ENCODE measurements around the gene KLHL6.

The KLHL6 gene

GRCh38 chr3:183504597-183504996, 50.9 kb downstream of the KLHL6 start:
- H3K4me1 ChIP-seq (ENCODE audit: control insufficient read depth, insufficient read depth, low read length, unreplicated experiment) = no peaks in the 10 kb centered on the region
- H3K4me3 ChIP-seq (ENCODE audit: low read depth, low read length) = no peak overlapping the region
- no peaks in the 10 kb centered on the region for H3K36me3 ChIP-seq (ENCODE audit: insufficient read depth, low read length)
- no peak overlapping the region for H2AFZ ChIP-seq (ENCODE audit: low read length, unreplicated experiment)
- no peak overlapping the region for H3K27ac ChIP-seq (ENCODE audit: low read depth, low read length)
- H3K79me2 ChIP-seq (ENCODE audit: control insufficient read depth, insufficient read depth, low read length, unreplicated experiment) = no peaks in the 10 kb centered on the region
- H3K27me3 ChIP-seq (ENCODE audit: insufficient read depth, low read length) = peaks cover 28% of the 10 kb centered on the region; the same call in 1 of the 2 replicates

DNA sequence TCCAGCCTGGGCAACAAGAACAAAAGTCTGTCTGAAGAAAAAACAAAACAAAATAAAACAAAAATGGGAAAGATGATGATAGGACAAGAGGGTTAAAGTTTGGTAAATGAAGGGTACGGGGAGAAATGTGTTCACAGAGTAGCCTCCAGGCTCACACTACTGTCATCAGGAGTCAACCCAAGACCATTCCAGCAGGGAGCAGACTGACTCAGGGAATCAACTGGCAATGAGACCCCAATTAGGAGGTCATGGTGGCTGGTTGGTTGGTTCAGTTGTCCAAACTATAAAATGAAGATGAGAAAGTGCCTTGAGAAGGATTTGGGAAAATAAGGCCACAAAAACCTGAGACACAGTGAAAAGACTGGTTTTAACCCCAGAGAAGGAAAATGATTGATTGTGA, 51.8 kb downstream of the KLHL6 start:
- H3K36me3 ChIP-seq (ENCODE audit: insufficient read depth, low read length) = no peaks in the 10 kb centered on the region
- no peaks in the 10 kb centered on the region for H3K79me2 ChIP-seq (ENCODE audit: control insufficient read depth, insufficient read depth, low read length, unreplicated experiment)
- no peak overlapping the region for H3K27ac ChIP-seq (ENCODE audit: low read depth, low read length)
- H3K27me3 ChIP-seq (ENCODE audit: insufficient read depth, low read length) = peaks cover 28% of the 10 kb centered on the region; the same call in 1 of the 2 replicates
- no peak overlapping the region for H3K4me3 ChIP-seq (ENCODE audit: low read depth, low read length)
- no peaks in the 10 kb centered on the region for H3K4me1 ChIP-seq (ENCODE audit: control insufficient read depth, insufficient read depth, low read length, unreplicated experiment)
- H2AFZ ChIP-seq (ENCODE audit: low read length, unreplicated experiment) = no peak overlapping the region

GRCh38 chr3:183502237-183503181, 53.0 kb downstream of the KLHL6 start:
- no peak overlapping the region for H3K27ac ChIP-seq (ENCODE audit: low read depth, low read length)
- H3K36me3 ChIP-seq (ENCODE audit: insufficient read depth, low read length) = no peaks in the 10 kb centered on the region
- H3K4me1 ChIP-seq (ENCODE audit: control insufficient read depth, insufficient read depth, low read length, unreplicated experiment) = no peaks in the 10 kb centered on the region
- H3K27me3 ChIP-seq (ENCODE audit: insufficient read depth, low read length) = peaks cover 28% of the 10 kb centered on the region; the same call in 1 of the 2 replicates
- no peaks in the 10 kb centered on the region for H3K79me2 ChIP-seq (ENCODE audit: control insufficient read depth, insufficient read depth, low read length, unreplicated experiment)
- no peak overlapping the region for H3K4me3 ChIP-seq (ENCODE audit: low read depth, low read length)
- H2AFZ ChIP-seq (ENCODE audit: low read length, unreplicated experiment) = no peak overlapping the region

GRCh38 chr3:183500981-183501704, 54.4 kb downstream of the KLHL6 start:
- no peak overlapping the region for H2AFZ ChIP-seq (ENCODE audit: low read length, unreplicated experiment)
- H3K4me1 ChIP-seq (ENCODE audit: control insufficient read depth, insufficient read depth, low read length, unreplicated experiment) = no peaks in the 10 kb centered on the region
- no peak overlapping the region for H3K4me3 ChIP-seq (ENCODE audit: low read depth, low read length)
- no peaks in the 10 kb centered on the region for H3K36me3 ChIP-seq (ENCODE audit: insufficient read depth, low read length)
- no peaks in the 10 kb centered on the region for H3K79me2 ChIP-seq (ENCODE audit: control insufficient read depth, insufficient read depth, low read length, unreplicated experiment)
- peaks cover 28% of the 10 kb centered on the region; the same call in 1 of the 2 replicates for H3K27me3 ChIP-seq (ENCODE audit: insufficient read depth, low read length)
- no peak overlapping the region for H3K27ac ChIP-seq (ENCODE audit: low read depth, low read length)

DNA sequence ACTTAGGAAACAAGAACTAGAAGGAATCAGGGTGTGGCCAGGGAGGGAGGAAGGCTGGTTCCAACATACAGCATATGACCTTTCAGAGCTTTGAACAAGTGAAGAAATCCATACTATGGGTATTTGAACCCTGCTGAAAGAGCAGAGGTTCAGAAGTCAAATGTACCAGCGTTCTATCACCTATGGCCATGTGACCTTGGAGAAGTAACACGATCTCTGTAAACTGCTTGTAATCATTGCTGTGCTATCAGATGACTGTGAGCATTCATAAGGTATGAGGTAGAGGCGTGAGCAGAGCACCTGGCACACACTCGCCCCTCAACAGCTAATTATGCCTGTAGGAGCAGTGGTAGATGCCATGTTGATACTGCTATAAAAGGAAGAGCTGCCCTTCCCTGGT, 55.2 kb downstream of the KLHL6 start:
- H2AFZ ChIP-seq (ENCODE audit: low read length, unreplicated experiment) = no peak overlapping the region
- H3K27me3 ChIP-seq (ENCODE audit: insufficient read depth, low read length) = peaks cover 28% of the 10 kb centered on the region
- no peaks in the 10 kb centered on the region for H3K36me3 ChIP-seq (ENCODE audit: insufficient read depth, low read length)
- no peaks in the 10 kb centered on the region for H3K4me1 ChIP-seq (ENCODE audit: control insufficient read depth, insufficient read depth, low read length, unreplicated experiment)
- H3K4me3 ChIP-seq (ENCODE audit: low read depth, low read length) = no peak overlapping the region
- no peak overlapping the region for H3K27ac ChIP-seq (ENCODE audit: low read depth, low read length)
- no peaks in the 10 kb centered on the region for H3K79me2 ChIP-seq (ENCODE audit: control insufficient read depth, insufficient read depth, low read length, unreplicated experiment)

DNA sequence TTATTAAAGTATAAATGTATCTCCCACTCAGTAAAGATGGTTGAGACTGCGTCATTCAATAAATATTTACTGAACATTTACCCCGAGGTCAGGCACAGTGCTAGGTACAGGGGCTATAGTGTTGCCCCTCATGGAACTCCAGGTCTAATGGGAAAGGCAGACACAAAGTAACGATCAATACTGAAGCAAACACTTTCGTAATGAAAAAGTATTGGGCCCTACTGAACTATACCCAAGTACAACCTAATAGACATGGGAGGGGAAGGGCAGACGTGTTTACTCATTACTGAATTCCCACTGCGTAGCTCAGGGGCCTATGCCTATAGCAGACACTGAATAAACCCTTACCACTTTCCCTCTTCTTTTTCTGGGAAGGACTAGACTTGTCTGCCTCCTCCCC, 56.9 kb downstream of the KLHL6 start:
- Histone ChIP-seq H3K79me2 (ENCODE audit: control insufficient read depth, insufficient read depth, low read length, unreplicated experiment) (no peaks in the 10 kb centered on the region), H2AFZ (ENCODE audit: low read length, unreplicated experiment) (no peak overlapping the region), H3K36me3 (ENCODE audit: insufficient read depth, low read length) (no peaks in the 10 kb centered on the region), H3K4me1 (ENCODE audit: control insufficient read depth, insufficient read depth, low read length, unreplicated experiment) (no peaks in the 10 kb centered on the region), H3K4me3 (ENCODE audit: low read depth, low read length) (no peak overlapping the region), H3K27me3 (ENCODE audit: insufficient read depth, low read length) (peaks cover 20% of the 10 kb centered on the region), H3K27ac (ENCODE audit: low read depth, low read length) (no peak overlapping the region)

GRCh38 chr3:183497313-183497712, 58.2 kb downstream of the KLHL6 start:
- H3K36me3 ChIP-seq (ENCODE audit: insufficient read depth, low read length) = no peaks in the 10 kb centered on the region
- H3K27ac ChIP-seq (ENCODE audit: low read depth, low read length) = no peak overlapping the region
- peaks cover 15% of the 10 kb centered on the region for H3K27me3 ChIP-seq (ENCODE audit: insufficient read depth, low read length)
- no peak overlapping the region for H2AFZ ChIP-seq (ENCODE audit: low read length, unreplicated experiment)
- H3K79me2 ChIP-seq (ENCODE audit: control insufficient read depth, insufficient read depth, low read length, unreplicated experiment) = no peaks in the 10 kb centered on the region
- H3K4me3 ChIP-seq (ENCODE audit: low read depth, low read length) = no peak overlapping the region
- H3K4me1 ChIP-seq (ENCODE audit: control insufficient read depth, insufficient read depth, low read length, unreplicated experiment) = no peaks in the 10 kb centered on the region

GRCh38 chr3:183496311-183496710, 59.2 kb downstream of the KLHL6 start:
- Histone ChIP-seq H3K27ac (ENCODE audit: low read depth, low read length) (no peak overlapping the region), H3K4me1 (ENCODE audit: control insufficient read depth, insufficient read depth, low read length, unreplicated experiment) (no peaks in the 10 kb centered on the region), H3K4me3 (ENCODE audit: low read depth, low read length) (no peak overlapping the region), H2AFZ (ENCODE audit: low read length, unreplicated experiment) (no peak overlapping the region), H3K27me3 (ENCODE audit: insufficient read depth, low read length) (peaks cover 10% of the 10 kb centered on the region), H3K79me2 (ENCODE audit: control insufficient read depth, insufficient read depth, low read length, unreplicated experiment) (no peaks in the 10 kb centered on the region), H3K36me3 (ENCODE audit: insufficient read depth, low read length) (no peaks in the 10 kb centered on the region)

DNA sequence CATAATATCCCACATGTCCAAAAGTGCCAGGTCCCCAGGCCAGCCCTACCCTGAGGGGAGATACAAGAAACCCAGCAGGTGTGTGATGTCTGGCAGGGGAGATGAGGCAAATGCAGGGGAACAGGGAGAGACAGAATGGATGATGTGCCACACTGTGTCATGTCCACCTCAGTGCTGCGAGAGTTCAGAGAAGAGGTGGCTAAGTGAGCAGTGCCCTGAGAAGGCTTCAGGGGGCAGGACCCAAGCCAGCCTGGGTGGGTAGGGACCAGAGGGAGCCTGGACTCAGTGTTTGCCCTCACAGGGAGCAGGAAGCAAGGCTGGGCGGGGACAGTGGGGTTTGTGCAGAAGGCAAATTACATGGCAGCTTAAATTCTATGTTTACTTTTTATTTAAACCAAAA, 61.2 kb downstream of the KLHL6 start:
- peaks cover 8% of the 10 kb centered on the region for H3K4me1 ChIP-seq (ENCODE audit: control insufficient read depth, insufficient read depth, low read length, unreplicated experiment)
- no peaks in the 10 kb centered on the region for H3K36me3 ChIP-seq (ENCODE audit: insufficient read depth, low read length)
- no peaks in the 10 kb centered on the region for H3K79me2 ChIP-seq (ENCODE audit: control insufficient read depth, insufficient read depth, low read length, unreplicated experiment)
- no peak overlapping the region for H3K4me3 ChIP-seq (ENCODE audit: low read depth, low read length)
- H3K27me3 ChIP-seq (ENCODE audit: insufficient read depth, low read length) = no peaks in the 10 kb centered on the region; the same call in none of the 2 replicates
- H3K27ac ChIP-seq (ENCODE audit: low read depth, low read length) = no peak overlapping the region
- no peak overlapping the region for H2AFZ ChIP-seq (ENCODE audit: low read length, unreplicated experiment)

DNA sequence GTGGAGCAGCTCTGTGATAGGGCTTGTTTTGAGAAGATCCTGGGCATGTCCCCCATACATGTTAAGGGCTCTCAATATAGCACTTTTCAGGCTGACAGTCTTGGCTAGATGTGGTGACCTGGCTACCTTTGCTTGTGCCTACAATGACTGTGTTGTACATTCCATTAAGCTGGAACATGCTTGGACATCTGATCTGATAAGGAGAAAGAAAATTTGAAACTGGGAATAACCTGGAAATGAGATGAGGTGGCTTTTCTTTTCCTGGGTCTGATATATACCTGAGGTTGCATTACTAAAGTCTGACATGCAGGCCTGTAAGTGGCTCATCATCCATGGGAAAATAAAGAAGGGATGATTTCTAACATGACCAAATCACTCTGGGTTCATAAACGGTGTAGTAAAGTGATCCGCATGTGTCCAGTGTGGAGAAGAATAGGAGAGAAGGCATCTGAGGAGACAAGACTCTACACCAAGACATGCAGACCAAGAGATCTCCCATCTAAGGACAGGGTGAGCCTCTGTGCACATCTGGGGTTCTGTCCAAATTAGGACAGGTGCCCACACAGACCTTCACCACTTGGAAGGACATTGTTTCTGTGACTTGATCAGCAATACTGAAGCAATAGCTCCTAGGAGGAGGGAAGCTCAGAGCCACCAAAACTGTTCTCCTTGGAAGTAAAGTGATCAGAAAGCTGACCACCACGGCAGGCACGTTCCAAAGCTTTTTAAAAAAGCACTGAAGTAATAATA, 62.0 kb downstream of the KLHL6 start:
- Histone ChIP-seq H3K27ac (ENCODE audit: low read depth, low read length) (no peak overlapping the region), H3K27me3 (ENCODE audit: insufficient read depth, low read length) (no peaks in the 10 kb centered on the region; the same call in none of the 2 replicates), H3K79me2 (ENCODE audit: control insufficient read depth, insufficient read depth, low read length, unreplicated experiment) (no peaks in the 10 kb centered on the region), H3K36me3 (ENCODE audit: insufficient read depth, low read length) (no peaks in the 10 kb centered on the region), H2AFZ (ENCODE audit: low read length, unreplicated experiment) (no peak overlapping the region), H3K4me3 (ENCODE audit: low read depth, low read length) (no peak overlapping the region), H3K4me1 (ENCODE audit: control insufficient read depth, insufficient read depth, low read length, unreplicated experiment) (peaks cover 10% of the 10 kb centered on the region)

Data from ACC112 (cell line).